Measurements from ENCODE around the gene TEX36. TPM values are rescaled to one million over a fixed set of nuclear protein-coding genes. Genes with fewer than 3 reads are reported as not detected.
"Not testable (repeated sequence)": the region's sequence is repeated elsewhere in the genome, so short reads cannot be mapped to it uniquely, and the experiment has no call there.

Gene TEX36
- total RNA-seq, 3 donors from 2014 or later (not counting 1 experiment from before 2014, with no cell fraction given) = not detected

GRCh38 chr10:125698481-125698998, 15.6 kb upstream of the TEX36 start:
- Mint-ChIP-seq H3K4me3 (no peak overlapping the region), H3K27me3 (ENCODE audit: low read depth in 2 of 2) (peaks cover 6 to 9% of the 10 kb centered on the region in 2 donors), H3K36me3 (no peaks in the 10 kb centered on the region), H3K9me3 (no peaks in the 10 kb centered on the region), H3K4me1 (peaks cover 0 to 6% of the 10 kb centered on the region in 2 donors), H3K27ac (no peak overlapping the region)
- Histone ChIP-seq H3K4me3 (ENCODE audit: low read length) (no peak overlapping the region), H3K4me1 (ENCODE audit: control insufficient read depth, insufficient read depth, low read length) (peaks cover under 1% of the 10 kb centered on the region), H3K9me3 (ENCODE audit: control insufficient read depth, insufficient read depth, low read length) (no peaks in the 10 kb centered on the region), H3K27me3 (ENCODE audit: control insufficient read depth, insufficient read depth, low read length) (no peaks in the 10 kb centered on the region), H3K36me3 (ENCODE audit: control insufficient read depth, insufficient read depth, low read length) (no peaks in the 10 kb centered on the region), H3K27ac (ENCODE audit: low read length) (no peak overlapping the region)
- no peak for ATAC-seq
- no peak for TF ChIP-seq CTCF (IDR thresholded peaks at IDR 0.05)
- 87% methylated on average over 9 of the region's 9 CpGs for WGBS (ENCODE audit: insufficient coverage)
- intact Hi-C loops (cut with micrococcal nuclease) = no loop called here
- no peak for DNase-seq

- H3K27me3 ChIP-seq (ENCODE audit: control insufficient read depth, insufficient read depth, low read length); H3K36me3 Mint-ChIP-seq; intact Hi-C loops (cut with micrococcal nuclease); H3K9me3 Mint-ChIP-seq; H3K27ac Mint-ChIP-seq; DNase-seq; H3K9me3 ChIP-seq (ENCODE audit: control insufficient read depth, insufficient read depth, low read length); H3K36me3 ChIP-seq (ENCODE audit: control insufficient read depth, insufficient read depth, low read length); H3K4me1 ChIP-seq (ENCODE audit: control insufficient read depth, insufficient read depth, low read length); H3K4me3 Mint-ChIP-seq; ATAC-seq; H3K27ac ChIP-seq (ENCODE audit: low read length); H3K27me3 Mint-ChIP-seq (ENCODE audit: low read depth in 2 of 2); H3K4me3 ChIP-seq (ENCODE audit: low read length): not testable (repeated sequence)
- peaks cover 16 to 19% of the 10 kb centered on the region in 2 donors for H3K4me1 Mint-ChIP-seq
- 89% methylated on average over 6 of the region's 6 CpGs for WGBS (ENCODE audit: insufficient coverage)
Observed at GRCh38 chr10:125696884-125697283, 13.9 kb upstream of the TEX36 start.

- Histone ChIP-seq H3K9me3 (ENCODE audit: control insufficient read depth, insufficient read depth, low read length) (no peaks in the 10 kb centered on the region), H3K4me1 (ENCODE audit: control insufficient read depth, insufficient read depth, low read length) (peaks cover 9% of the 10 kb centered on the region), H3K4me3 (ENCODE audit: low read length) (no peak overlapping the region), H3K27me3 (ENCODE audit: control insufficient read depth, insufficient read depth, low read length) (no peaks in the 10 kb centered on the region), H3K27ac (ENCODE audit: low read length) (no peak overlapping the region), H3K36me3 (ENCODE audit: control insufficient read depth, insufficient read depth, low read length) (no peaks in the 10 kb centered on the region)
- Mint-ChIP-seq H3K9me3 (no peaks in the 10 kb centered on the region), H3K27ac (no peak overlapping the region), H3K27me3 (ENCODE audit: low read depth in 2 of 2) (no peaks in the 10 kb centered on the region), H3K36me3 (no peaks in the 10 kb centered on the region), H3K4me1 (peaks cover 16 to 24% of the 10 kb centered on the region in 2 donors), H3K4me3 (no peak overlapping the region)
- DNase-seq = no peak
- TF ChIP-seq CTCF (IDR thresholded peaks at IDR 0.05) = no peak
- intact Hi-C loops (cut with micrococcal nuclease) = no loop called here
- WGBS (ENCODE audit: insufficient coverage) = no CpG with 5 or more reads among the region's 1 CpG
- no peak for ATAC-seq
Observed at GRCh38 chr10:125694883-125695282, 11.9 kb upstream of the TEX36 start.

GRCh38 chr10:125693524-125693847, 10.5 kb upstream of the TEX36 start:
- Histone ChIP-seq H3K4me1 (ENCODE audit: control insufficient read depth, insufficient read depth, low read length) (peaks cover 9% of the 10 kb centered on the region), H3K27me3 (ENCODE audit: control insufficient read depth, insufficient read depth, low read length) (no peaks in the 10 kb centered on the region), H3K4me3 (ENCODE audit: low read length) (no peak overlapping the region), H3K9me3 (ENCODE audit: control insufficient read depth, insufficient read depth, low read length) (no peaks in the 10 kb centered on the region), H3K27ac (ENCODE audit: low read length) (no peak overlapping the region), H3K36me3 (ENCODE audit: control insufficient read depth, insufficient read depth, low read length) (no peaks in the 10 kb centered on the region)
- no peak overlapping the region for H3K27ac Mint-ChIP-seq
- H3K27me3 Mint-ChIP-seq (ENCODE audit: low read depth in 2 of 2) = peaks cover 0 to 3% of the 10 kb centered on the region in 2 donors
- no peaks in the 10 kb centered on the region for H3K36me3 Mint-ChIP-seq
- DNase-seq (no peak), ATAC-seq (peak in 1 of 3 donors; percentile 54)
- TF ChIP-seq CTCF (IDR thresholded peaks at IDR 0.05) = no peak
- intact Hi-C loops (cut with micrococcal nuclease) = no loop called here
- H3K4me1 Mint-ChIP-seq = peaks cover 16 to 18% of the 10 kb centered on the region in 2 donors
- no peak overlapping the region for H3K4me3 Mint-ChIP-seq
- 24% methylated on average over 2 of the region's 2 CpGs for WGBS (ENCODE audit: insufficient coverage)
- H3K9me3 Mint-ChIP-seq = no peaks in the 10 kb centered on the region
